Measurements from ENCODE around the gene TFPI. TPM values are rescaled to one million over a fixed set of nuclear protein-coding genes. Genes with fewer than 3 reads are reported as not detected.
"Not testable (repeated sequence)": the region's sequence is repeated elsewhere in the genome, so short reads cannot be mapped to it uniquely, and the experiment has no call there.

The TFPI gene
- polyA plus RNA-seq, 1 donor = 49.6 TPM

DNA sequence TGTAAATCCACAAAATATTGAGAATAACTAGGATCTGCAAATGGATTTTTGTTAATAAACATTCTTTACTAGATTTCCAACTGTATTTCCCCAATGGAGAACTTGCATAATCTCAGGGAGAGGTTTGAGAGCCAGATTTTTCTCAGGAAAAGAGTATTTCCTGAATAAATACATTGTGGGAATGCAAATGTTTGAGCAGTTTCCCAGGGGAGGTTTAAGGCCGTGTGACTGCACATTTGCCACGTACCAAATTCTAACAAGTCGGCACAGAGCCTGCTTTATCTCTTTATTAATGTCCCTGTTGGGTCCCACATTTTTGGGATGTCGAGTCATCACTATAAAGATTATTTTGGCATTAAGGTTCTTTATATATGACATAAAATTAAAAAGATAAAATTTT, 27.0 kb downstream of the TFPI start:
- DNase-seq = peak; percentile 33

DNA sequence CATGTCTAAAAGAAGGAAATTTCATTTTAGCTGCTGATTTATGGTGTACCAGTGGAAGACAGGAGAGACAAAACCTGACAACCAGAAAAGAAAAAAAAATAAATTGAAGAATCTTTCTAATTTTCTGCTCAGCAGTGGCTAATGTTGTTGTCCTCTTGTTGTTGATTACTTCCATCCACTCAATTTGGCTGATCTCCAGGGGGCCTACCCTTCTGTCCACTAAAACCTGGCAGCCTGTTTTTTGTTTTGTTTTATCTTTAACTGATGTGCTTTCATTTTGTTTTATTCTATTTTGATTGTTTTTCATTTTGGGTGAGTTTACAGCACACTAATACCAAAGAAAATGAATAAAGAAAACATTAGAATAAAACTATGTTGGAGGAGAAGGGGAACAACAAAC, 27.4 kb downstream of the TFPI start:
- no peak for DNase-seq

DNA sequence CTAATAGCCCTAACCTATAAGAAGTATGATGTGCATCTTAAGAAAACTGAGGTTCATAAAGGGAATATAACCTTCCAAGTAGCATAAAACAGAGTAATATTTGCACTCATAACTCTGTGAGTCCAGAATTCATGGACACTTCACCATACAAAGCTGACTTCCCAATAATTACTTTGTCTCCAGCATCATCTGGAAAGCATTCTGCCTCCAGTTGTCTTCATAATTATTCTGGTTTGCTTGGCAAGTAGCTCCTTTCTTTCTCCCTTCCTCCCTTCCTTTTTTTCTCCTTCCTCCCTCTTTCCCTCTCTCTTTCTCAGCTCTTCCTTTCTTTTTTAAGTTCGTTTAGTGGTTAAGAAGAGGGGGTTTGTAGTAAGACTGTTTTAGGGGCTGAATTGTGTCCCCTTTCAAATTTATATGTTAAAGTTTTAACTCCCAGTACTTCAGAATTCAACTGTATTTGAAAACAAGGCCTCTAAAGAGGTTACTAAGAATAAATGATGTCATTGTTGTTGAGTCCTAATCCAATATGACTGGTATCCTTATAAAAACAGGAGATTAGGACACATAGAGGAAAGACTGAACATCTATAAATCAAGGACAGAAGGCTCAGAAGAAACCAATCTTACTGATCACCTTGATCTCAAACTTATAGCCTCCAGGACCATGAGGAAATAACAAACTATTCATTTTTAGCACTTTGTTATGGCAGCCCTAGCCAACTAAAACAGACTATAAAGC, 28.9 kb downstream of the TFPI start:
- no peak for DNase-seq

DNA sequence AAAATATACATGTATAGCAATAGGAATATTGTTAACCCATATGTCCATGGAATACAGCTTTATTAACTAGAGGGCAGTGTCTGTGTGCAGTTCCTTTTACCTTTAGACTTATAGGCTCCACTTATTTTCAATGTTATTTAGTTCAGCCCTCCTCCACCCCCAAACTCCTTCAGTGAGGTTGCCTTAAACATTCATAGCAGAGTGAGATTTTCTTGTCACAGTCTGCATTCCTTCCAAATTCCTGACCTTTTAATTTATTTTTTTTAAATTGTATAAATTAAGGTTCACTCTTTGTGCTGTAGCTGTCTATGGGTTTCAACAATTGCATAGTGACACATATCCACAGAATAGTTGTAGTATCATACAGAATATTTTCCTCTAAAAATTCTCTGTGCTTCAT, 30.9 kb downstream of the TFPI start:
- DNase-seq = no peak

DNA sequence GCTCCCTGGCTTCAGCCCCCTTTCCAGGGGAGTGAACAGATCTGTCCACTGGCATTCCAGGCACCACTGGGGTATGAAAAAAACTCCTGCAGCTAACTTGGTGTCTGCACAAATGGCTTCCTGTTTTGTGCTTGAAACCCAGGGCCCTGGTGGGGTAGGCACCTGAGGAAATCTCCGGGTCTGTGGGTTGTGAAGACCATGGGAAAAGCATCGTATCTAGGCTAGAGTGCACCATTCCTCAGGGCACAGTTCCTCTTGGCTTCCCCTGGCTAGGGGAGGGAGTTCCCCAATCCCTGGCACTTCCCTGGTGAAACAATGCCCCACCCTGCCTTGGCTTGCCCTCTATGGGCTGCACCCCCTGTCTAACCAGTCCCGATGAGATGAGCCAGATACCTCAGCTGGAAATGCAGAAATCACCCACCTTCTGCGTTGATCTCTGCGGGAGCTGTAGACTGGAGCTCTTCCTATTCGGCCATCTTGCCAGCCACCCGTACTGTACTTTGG, 34.1 kb downstream of the TFPI start:
- DNase-seq = no peak

DNA sequence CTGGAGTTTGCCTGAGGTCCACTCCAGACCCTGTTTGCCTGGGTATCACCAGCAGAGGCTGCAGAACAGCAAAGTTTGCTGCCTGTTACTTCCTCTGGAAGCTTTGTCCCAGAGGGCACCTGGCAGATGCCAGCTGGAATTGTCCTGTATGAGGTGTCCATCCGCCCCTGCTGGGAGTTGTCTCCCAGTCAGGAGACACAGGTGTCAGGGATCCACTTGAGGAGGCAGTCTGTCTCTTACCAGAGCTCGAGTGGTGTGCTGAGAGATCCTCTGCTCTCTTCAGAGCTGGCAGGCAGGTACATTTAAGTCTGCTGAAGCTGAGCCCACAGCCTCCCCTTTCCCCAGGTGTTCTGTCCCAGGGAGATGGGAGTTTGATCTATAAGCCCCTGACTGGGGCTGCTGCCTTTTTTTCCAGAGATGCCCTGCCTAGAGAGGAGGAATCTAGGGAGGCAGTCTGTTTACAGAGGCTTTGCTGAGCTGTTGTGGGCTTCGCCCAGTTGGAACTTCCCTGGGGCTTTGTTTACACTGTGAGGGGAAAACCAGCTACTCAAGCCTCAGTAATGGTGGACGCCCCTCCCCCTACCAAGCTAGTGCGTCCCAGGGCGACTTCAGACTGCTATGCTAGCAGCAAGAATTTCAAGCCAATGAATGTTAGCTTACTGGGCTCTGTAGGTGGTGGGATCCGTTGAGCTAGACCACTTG, 34.7 kb downstream of the TFPI start:
- no peak for DNase-seq

DNA sequence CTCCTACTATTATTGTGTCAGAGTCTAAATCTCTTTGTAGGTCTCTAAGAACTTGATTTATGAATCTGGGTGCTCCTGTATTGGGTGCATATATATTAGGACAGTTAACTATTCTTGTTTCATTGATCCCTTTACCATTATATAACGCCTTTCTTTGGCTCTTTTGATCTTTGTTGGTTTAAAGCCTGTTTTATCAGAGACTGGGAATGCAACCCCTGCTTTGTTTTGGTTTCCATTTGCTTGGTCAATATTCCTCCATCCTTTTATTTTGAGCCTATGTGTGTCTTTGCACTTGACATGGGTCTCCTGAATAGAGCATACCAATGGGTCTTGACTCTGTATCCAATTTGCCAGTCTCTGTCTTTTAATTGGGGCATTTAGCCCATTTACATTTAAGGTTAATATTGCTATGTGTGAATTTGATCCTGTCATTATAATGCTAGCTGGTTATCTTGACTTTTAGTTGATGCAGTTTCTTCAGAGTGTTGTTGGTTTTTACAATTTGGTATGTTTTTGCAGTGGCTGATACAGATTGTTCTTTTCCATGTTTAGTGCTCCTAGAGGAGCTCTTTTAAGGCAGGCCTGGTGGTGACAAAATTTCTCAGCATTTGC, 36.4 kb downstream of the TFPI start:
- DNase-seq = not testable (repeated sequence)

DNA sequence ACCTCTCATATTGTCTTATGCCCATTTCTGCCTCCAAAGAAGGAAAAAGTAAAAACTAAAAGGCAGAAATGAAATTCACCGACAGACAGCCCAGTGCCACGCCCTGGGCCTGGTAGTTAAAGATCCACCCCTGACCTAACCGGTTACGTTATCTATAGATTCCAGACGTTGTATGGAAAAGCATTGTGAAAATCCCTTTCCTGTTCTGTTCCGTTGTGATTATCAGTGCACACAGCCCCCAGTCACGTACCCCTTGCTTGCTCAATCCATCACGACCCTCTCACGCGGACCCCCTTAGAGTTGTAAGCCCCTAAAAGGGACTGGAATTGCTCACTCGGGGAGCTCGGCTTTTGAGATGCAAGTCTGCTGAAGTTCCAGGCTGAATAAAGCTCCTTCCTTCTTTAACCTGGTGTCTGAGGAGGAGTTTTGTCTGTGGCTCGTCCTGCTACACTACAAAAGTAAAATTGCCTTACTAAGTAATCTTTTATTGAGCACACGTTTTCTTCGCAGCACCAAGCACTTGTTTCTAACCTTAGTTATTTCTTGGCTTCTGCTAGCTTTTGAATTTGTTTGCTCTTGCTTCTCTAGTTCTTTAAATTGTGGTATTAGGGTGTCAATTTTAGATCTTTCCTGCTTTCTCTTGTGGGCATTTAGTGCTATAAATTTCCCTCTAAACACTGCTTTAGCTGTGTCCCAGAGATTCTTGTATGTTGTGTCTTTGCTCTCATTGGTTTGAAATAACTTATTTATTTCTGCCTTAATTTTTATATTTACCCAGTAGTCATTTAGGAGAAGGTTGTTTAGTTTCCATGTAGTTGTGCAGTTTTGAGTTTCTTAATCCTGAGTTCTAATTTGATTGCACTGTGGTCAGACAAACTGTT, 37.4 kb downstream of the TFPI start:
- DNase-seq = not testable (repeated sequence)

DNA sequence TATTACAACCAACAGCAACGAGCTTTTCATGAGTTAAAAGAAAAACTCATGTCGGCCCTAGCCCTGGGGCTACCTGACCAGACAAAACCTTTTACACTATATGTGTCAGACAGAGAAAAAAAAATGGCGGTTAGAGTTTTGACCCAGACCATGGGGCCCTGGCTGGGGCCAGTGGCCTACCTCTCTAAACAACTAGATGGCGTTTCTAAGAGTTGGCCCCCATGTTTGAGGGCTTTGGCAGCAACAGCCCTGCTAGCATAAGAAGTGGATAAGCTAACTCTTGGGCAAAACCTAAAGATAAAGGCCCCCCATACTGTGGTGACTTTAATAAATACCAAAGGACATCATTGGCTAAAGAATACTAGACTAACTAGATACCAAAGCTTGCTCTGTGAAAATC, 39.3 kb downstream of the TFPI start:
- no peak for DNase-seq

DNA sequence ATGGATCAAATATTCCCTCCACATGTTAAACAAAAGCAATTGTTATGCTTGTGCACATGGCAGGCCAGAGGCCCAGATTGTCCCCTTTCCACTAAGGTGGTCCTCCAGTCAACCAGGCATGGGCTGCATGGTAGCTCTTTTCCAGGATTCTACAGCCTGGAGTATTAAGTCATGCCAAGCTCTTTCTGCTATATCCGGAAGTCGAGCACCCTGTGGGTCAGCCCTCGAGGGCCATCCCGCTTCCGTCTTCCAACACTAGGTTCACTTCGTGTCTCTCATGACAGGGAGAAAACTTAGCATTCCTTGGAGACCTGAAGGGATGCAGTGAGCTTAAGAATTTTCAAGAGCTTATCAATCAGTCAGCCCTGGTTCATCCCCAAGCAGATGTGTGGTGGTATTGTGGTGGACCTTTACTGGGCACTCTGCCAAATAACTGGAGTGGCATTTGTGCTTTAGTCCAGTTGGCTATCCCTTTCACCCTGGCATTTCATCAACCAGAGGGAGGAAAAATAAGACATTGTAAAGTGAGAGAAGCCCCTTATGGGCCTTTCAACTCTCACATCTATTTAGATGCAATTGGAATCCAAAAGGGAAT, 39.9 kb downstream of the TFPI start:
- not testable (repeated sequence) for DNase-seq

DNA sequence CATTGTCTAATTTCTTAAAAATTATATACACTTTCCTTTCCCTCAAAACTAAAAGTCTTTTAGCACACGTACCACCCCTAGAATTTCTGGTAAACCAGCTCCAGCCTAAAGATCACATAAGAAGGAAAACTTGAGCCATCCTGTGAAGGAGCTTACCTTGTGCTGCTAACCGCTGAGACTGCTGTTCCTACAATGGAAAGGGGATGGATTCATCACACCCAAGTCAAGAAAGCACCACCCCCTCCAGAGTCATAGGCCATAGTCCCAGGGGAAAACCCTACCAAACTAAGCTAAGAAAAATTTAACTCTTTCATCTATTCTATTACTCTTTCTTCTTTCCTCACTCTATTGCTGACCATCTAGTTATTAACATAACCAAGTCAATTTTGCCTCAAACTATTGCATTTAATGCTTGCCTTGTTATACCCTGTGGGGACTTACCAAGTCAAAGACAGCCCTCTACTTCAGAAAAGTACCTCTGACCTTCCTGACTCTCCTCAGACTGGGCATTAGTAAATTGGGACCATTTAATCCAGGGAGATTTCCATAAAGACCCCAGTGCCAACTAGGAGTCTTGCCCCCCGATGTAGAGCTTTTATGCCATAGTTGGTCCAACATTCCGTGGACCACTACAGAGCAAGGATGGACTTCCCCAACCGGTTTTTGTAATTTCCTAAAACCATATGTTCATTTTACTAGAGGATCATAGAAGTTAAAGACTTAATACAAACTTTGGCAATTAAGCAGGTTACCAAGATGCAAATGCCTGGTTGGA, 40.6 kb downstream of the TFPI start:
- DNase-seq = not testable (repeated sequence)

DNA sequence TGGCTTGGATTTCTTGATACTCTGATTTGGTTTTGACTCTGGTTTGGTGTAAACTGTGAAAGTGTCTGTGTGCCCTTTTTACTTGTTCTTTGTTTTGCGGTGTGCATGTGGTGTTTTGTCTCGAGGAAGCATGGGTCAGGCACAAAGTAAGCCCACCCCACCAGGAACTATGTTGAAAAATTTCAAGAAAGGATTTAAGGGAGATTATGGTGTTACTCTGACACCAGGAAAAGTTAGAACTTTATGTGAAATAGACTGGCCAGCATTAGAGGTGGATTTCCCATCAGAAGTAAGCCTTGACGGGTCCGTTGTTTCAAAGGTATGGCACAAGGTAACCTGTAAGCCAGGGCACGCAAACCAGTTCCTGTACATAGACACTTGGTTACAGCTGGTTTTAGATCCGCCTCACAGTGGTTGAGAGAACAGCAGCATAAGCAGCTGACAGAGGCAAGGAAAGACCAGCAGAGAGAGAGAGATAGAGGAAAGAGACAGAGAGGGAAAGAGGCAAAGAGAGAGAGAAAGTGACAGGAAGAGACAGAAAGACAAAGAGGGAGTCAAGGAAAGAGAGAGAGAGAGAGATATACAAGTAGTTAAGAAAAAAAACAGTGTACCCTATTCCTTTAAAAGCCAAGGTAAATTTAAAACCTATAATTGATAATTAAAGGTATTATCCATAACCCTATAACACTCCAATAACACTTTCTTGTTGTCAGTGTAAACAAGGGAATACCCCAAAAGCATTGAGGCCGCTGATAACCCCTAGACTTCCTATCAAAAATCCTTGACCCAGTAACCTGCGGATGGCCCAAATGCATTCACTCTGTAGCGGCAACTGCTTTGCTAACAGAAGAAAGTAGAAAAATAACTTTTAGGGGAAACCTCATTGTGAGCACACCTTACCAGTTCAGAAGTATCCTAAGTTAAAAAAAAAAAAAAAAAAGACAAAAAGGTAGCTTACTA, 42.6 kb downstream of the TFPI start:
- no peak for DNase-seq

DNA sequence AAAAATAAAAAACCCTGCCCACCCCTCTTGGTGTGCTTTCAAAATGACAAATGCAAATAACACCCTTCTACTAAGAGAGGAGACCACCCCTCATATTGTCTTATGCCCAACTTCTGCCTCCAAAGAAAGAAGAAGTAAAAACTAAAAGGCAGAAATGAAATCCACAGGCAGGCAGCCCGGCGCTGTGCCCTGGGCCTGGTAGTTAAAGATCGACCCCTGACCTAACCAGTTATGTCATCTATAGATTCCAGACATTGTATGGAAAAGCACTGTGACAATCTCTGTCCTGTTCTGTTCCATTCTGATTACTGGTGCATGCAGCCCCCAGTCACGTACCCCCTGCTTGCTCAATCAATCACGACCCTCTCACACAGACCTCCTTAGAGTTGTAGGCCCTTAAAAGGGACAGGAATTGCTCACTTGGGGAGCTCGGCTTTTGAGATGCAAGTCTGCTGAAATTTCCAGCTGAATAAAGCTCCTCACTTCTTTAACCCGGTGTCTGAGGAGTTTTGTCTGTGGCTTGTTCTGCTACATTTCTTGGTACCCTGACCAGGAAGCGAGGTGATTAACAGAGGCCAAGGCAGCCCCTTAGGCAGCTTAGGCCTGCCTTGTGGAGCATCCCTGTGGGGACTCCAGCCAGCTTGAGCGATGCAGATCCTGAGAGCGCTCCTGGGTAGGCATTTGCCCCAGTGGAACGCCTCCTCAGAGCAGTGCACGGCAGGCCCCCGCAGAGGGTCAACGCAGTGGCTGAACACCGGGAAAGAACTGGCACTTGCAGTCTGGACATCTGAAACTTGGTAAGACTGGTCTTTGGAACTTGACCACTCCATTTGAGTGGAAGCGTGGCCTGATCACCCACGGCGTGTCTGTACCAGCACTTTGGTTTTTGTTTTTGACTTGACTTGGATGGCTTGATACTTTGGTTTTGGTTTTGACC, 43.5 kb downstream of the TFPI start:
- not testable (repeated sequence) for DNase-seq

DNA sequence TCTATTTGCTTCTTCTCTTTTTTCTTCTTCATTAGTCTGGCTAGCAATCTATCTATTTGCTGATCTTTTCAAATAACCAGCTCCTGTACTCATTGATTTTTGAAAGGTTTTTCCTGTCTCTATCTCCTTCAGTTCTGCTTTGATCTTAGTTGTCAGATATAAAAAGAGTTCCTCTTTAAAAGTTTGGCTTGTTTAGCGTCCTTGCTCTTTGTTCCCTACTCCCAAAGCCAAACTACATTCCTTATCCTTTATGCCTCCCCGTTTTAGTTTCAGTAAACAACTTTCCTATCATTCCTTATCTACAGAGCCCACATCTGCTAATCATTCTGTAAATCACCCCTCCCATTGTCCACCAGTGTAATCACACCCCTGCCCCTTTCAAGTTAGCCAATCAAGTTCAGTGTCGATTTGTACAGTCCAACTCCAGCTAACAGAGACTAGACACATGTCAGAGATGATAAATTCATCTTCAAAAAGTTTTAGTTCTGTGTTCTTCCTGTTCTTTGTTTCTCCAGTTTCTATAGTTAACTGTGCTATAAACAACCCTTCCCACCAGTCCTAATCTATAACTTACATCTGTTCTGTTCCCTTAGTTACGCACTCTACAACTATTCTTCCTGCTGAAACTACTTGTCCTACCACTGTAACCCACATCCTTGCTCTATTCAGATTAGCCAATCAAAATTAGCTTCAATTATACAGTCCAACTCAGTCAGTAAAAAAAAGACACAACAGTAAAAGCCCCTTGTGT, 44.4 kb downstream of the TFPI start:
- DNase-seq = no peak

DNA sequence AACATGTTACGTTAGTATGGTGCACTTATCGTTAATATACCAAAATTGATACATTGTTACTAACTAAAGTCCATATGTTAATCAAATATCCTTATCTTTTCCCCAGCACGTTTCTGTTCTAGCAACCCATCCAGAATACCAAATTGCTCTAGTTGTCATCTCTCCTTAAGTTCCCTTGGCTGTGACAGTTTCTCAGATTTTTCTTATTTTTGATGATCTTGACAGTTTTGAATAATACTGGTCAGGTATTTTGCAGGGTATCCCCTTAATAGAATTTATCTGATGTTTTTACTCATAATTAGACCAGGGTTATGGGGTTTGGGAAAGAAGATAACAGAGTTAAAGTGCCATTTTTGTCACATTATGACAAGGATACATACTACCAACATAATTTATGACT, 47.8 kb downstream of the TFPI start:
- DNase-seq = no peak

DNA sequence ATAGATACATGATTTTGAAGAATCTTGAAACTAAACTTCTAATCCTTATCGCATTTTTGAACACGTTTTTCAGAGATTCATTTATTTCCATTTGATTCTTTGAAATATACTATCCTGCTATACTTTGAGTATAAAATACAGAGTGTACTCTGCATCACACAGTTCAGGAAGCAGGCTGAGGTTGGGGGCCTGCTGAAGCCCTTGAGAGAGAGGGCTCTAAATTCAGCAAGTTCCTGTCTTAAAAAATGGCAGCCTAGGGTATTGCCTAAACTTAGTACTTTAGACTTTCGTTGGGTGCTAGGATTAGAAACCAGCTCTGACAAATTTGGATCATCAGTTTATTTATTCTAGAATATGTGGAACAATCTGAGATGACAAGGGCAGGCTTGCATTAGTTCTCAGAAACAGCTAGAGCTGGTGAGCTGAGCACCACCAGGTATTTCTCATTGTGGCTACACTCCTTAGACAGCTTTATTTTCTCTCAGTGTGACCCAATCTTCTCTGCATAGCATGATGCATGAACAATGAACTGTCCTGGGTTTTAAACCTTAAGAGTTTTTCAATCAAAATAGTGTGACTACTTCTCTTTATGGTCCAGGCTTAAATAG, 49.1 kb downstream of the TFPI start:
- DNase-seq = no peak

DNA sequence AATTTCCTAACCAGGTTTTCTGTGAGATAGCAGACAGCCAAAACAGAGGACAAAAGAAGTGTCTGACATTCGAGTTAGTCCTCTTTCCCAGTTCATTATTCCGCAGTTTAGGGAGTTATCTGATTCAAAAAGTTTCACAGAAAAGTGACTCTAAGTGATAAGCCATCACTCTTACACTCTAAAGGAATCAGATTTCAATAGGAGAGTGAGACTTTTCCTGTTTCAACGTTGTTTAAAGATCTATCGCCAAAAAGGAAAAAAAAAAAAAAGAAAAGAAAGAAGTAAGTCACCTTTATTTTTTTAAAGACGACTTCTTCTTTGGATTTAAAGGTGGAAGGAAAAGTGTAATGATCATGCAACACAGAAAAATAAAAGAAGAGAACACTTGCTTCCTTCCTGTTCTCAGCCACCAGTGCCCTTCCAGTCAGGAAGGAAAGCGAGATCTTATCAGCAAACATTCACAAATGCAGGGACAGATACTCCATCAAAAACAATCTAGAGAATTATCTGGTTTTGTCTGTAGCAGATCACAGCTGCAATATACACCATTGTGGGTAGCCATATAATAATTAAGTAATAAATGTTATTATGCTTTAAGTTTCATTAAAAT, 49.8 kb downstream of the TFPI start:
- DNase-seq = no peak

Measured in hindlimb muscle (tissue), 1 donor.